GM12873 (cell line): Measurements from ENCODE around the gene CPXM2.

Experiments used
- CTCF ChIP-seq: IDR thresholded peaks from 2 replicates; pipeline ENCODE4 v1.5.1; 2012; ENCODE audit warnings: low read depth, mild to moderate bottlenecking, moderate library complexity, low read length, control low read depth; ENCODE audit not compliant: insufficient read depth; ENCODE audit errors: missing control alignments

Gene CPXM2

GRCh38 chr10:123747426-123747825, 144.2 kb downstream of the CPXM2 start:
- no peak for TF ChIP-seq CTCF

- no peak for TF ChIP-seq CTCF
Observed at GRCh38 chr10:123746942-123747341, 144.7 kb downstream of the CPXM2 start.

GRCh38 chr10:123746520-123746919, 145.1 kb downstream of the CPXM2 start:
- TF ChIP-seq CTCF: no peak

GRCh38 chr10:123746061-123746460, 145.5 kb downstream of the CPXM2 start:
- no peak for TF ChIP-seq CTCF

GRCh38 chr10:123744224-123744536, 147.4 kb downstream of the CPXM2 start:
- TF ChIP-seq CTCF: no peak

- TF ChIP-seq CTCF: no peak
Observed at GRCh38 chr10:123743441-123744223, 148.0 kb downstream of the CPXM2 start.

GRCh38 chr10:123742751-123743440, 148.7 kb downstream of the CPXM2 start:
- no peak for TF ChIP-seq CTCF
